ENCODE results near the gene ZNF511. TPM values are rescaled to one million over a fixed set of nuclear protein-coding genes. Genes with fewer than 3 reads are reported as not detected.
"Not testable (repeated sequence)": the region's sequence is repeated elsewhere in the genome, so short reads cannot be mapped to it uniquely, and the experiment has no call there.

The ZNF511 gene
- total and polyA plus RNA-seq, 9 donors, result 22.3 to 43.9 (median 37.3) TPM

GRCh38 chr10:133312769-133313145 is 4.0 kb downstream of the ZNF511 start:
- peaks cover 6% of the 10 kb centered on the region for H3K4me1 ChIP-seq (ENCODE audit: control insufficient read depth, insufficient read depth, low read length)
- no peak overlapping the region for H3K27ac ChIP-seq (ENCODE audit: low read length)
- WGBS (ENCODE audit: insufficient coverage), result 90% methylated on average over 3 of the region's 9 CpGs
- no peak overlapping the region for H3K4me3 ChIP-seq (ENCODE audit: low read length)
- no peak for DNase-seq
- H3K27me3 ChIP-seq (ENCODE audit: control insufficient read depth, insufficient read depth, low read length), result no peaks in the 10 kb centered on the region
- no peaks in the 10 kb centered on the region for H3K9me3 ChIP-seq (replicated peaks; ENCODE audit: control insufficient read depth, low read depth, low read length)
- H3K36me3 ChIP-seq (ENCODE audit: control insufficient read depth, insufficient read depth, low read length), result peaks cover 27% of the 10 kb centered on the region

- Histone ChIP-seq H3K27me3 (ENCODE audit: control insufficient read depth, insufficient read depth, low read length) (no peaks in the 10 kb centered on the region), H3K9me3 (replicated peaks; ENCODE audit: control insufficient read depth, low read depth, low read length) (no peaks in the 10 kb centered on the region), H3K27ac (ENCODE audit: low read length) (no peak overlapping the region), H3K4me1 (ENCODE audit: control insufficient read depth, insufficient read depth, low read length) (peaks cover 3% of the 10 kb centered on the region), H3K36me3 (ENCODE audit: control insufficient read depth, insufficient read depth, low read length) (peaks cover 27% of the 10 kb centered on the region), H3K4me3 (ENCODE audit: low read length) (no peak overlapping the region)
- no peak for DNase-seq
- WGBS (ENCODE audit: insufficient coverage), result 62% methylated on average over 3 of the region's 4 CpGs
These were observed 4.5 kb downstream of the ZNF511 start for GRCh38 chr10:133313192-133313591.

- H3K27ac ChIP-seq (ENCODE audit: low read length), result no peak overlapping the region
- WGBS (ENCODE audit: insufficient coverage), result 82% methylated on average over 11 of the region's 12 CpGs
- H3K36me3 ChIP-seq (ENCODE audit: control insufficient read depth, insufficient read depth, low read length), result peaks cover 23% of the 10 kb centered on the region
- no peak for DNase-seq
- H3K27me3 ChIP-seq (ENCODE audit: control insufficient read depth, insufficient read depth, low read length), result peaks cover 14% of the 10 kb centered on the region
- H3K4me1 ChIP-seq (ENCODE audit: control insufficient read depth, insufficient read depth, low read length), result peaks cover 6% of the 10 kb centered on the region
- H3K4me3 ChIP-seq (ENCODE audit: low read length), result no peak overlapping the region
- no peaks in the 10 kb centered on the region for H3K9me3 ChIP-seq (replicated peaks; ENCODE audit: control insufficient read depth, low read depth, low read length)
These were observed 6.2 kb downstream of the ZNF511 start for GRCh38 chr10:133314911-133315310.

- Histone ChIP-seq H3K36me3 (ENCODE audit: control insufficient read depth, insufficient read depth, low read length) (peaks cover 15% of the 10 kb centered on the region), H3K27me3 (ENCODE audit: control insufficient read depth, insufficient read depth, low read length) (peaks cover 15% of the 10 kb centered on the region), H3K27ac (ENCODE audit: low read length) (no peak overlapping the region), H3K9me3 (replicated peaks; ENCODE audit: control insufficient read depth, low read depth, low read length) (no peaks in the 10 kb centered on the region), H3K4me3 (ENCODE audit: low read length) (no peak overlapping the region), H3K4me1 (ENCODE audit: control insufficient read depth, insufficient read depth, low read length) (peaks cover 6% of the 10 kb centered on the region)
- WGBS (ENCODE audit: insufficient coverage), result 78% methylated on average over 5 of the region's 5 CpGs
- no peak for DNase-seq
These were observed 7.1 kb downstream of the ZNF511 start for GRCh38 chr10:133315847-133316246.

GRCh38 chr10:133316266-133316665 is 7.6 kb downstream of the ZNF511 start:
- WGBS (ENCODE audit: insufficient coverage), result 89% methylated on average over 2 of the region's 9 CpGs
- H3K4me3 ChIP-seq (ENCODE audit: low read length), result no peak overlapping the region
- H3K9me3 ChIP-seq (replicated peaks; ENCODE audit: control insufficient read depth, low read depth, low read length), result no peaks in the 10 kb centered on the region
- H3K27me3 ChIP-seq (ENCODE audit: control insufficient read depth, insufficient read depth, low read length), result peaks cover 16% of the 10 kb centered on the region
- peaks cover 14% of the 10 kb centered on the region for H3K36me3 ChIP-seq (ENCODE audit: control insufficient read depth, insufficient read depth, low read length)
- peaks cover 6% of the 10 kb centered on the region for H3K4me1 ChIP-seq (ENCODE audit: control insufficient read depth, insufficient read depth, low read length)
- DNase-seq, result no peak
- H3K27ac ChIP-seq (ENCODE audit: low read length), result no peak overlapping the region

- no CpG with 5 or more reads among the region's 7 CpGs for WGBS (ENCODE audit: insufficient coverage)
- Histone ChIP-seq H3K36me3 (ENCODE audit: control insufficient read depth, insufficient read depth, low read length) (peaks cover 10% of the 10 kb centered on the region), H3K27ac (ENCODE audit: low read length) (no peak overlapping the region), H3K4me3 (ENCODE audit: low read length) (no peak overlapping the region), H3K9me3 (replicated peaks; ENCODE audit: control insufficient read depth, low read depth, low read length) (no peaks in the 10 kb centered on the region), H3K27me3 (ENCODE audit: control insufficient read depth, insufficient read depth, low read length) (peaks cover 16% of the 10 kb centered on the region), H3K4me1 (ENCODE audit: control insufficient read depth, insufficient read depth, low read length) (peaks cover 6% of the 10 kb centered on the region)
- no peak for DNase-seq
These were observed 8.0 kb downstream of the ZNF511 start for GRCh38 chr10:133316732-133317131.

- WGBS (ENCODE audit: insufficient coverage), result 9% methylated on average over 46 of the region's 51 CpGs
- Histone ChIP-seq H3K27me3 (ENCODE audit: control insufficient read depth, insufficient read depth, low read length) (peaks cover 21% of the 10 kb centered on the region), H3K27ac (ENCODE audit: low read length) (no peak overlapping the region), H3K9me3 (replicated peaks; ENCODE audit: control insufficient read depth, low read depth, low read length) (no peaks in the 10 kb centered on the region), H3K4me3 (ENCODE audit: low read length) (peak overlapping the region; percentile 21), H3K4me1 (ENCODE audit: control insufficient read depth, insufficient read depth, low read length) (peaks cover 6% of the 10 kb centered on the region), H3K36me3 (ENCODE audit: control insufficient read depth, insufficient read depth, low read length) (no peaks in the 10 kb centered on the region)
- no peak for DNase-seq
These were observed 9.9 kb downstream of the ZNF511 start for GRCh38 chr10:133318494-133319127.

- H3K4me3 ChIP-seq (ENCODE audit: low read length); H3K27ac ChIP-seq (ENCODE audit: low read length); DNase-seq; H3K36me3 ChIP-seq (ENCODE audit: control insufficient read depth, insufficient read depth, low read length); H3K9me3 ChIP-seq (replicated peaks; ENCODE audit: control insufficient read depth, low read depth, low read length): not testable (repeated sequence)
- peaks cover 32% of the 10 kb centered on the region for H3K27me3 ChIP-seq (ENCODE audit: control insufficient read depth, insufficient read depth, low read length)
- 100% methylated on average over 2 of the region's 6 CpGs for WGBS (ENCODE audit: insufficient coverage)
- H3K4me1 ChIP-seq (ENCODE audit: control insufficient read depth, insufficient read depth, low read length), result peaks cover 19% of the 10 kb centered on the region
These were observed 12.2 kb downstream of the ZNF511 start for GRCh38 chr10:133320852-133321422.

GRCh38 chr10:133322064-133322709 is 13.5 kb downstream of the ZNF511 start:
- Histone ChIP-seq H3K4me1 (ENCODE audit: control insufficient read depth, insufficient read depth, low read length) (peaks cover 22% of the 10 kb centered on the region), H3K27me3 (ENCODE audit: control insufficient read depth, insufficient read depth, low read length) (peaks cover 45% of the 10 kb centered on the region)
- H3K9me3 ChIP-seq (replicated peaks; ENCODE audit: control insufficient read depth, low read depth, low read length); DNase-seq; H3K36me3 ChIP-seq (ENCODE audit: control insufficient read depth, insufficient read depth, low read length); H3K27ac ChIP-seq (ENCODE audit: low read length); H3K4me3 ChIP-seq (ENCODE audit: low read length): not testable (repeated sequence)
- WGBS (ENCODE audit: insufficient coverage), result 80% methylated on average over 1 of the region's 14 CpGs

- H3K27me3 ChIP-seq (ENCODE audit: control insufficient read depth, insufficient read depth, low read length), result peaks cover 56% of the 10 kb centered on the region
- H3K4me1 ChIP-seq (ENCODE audit: control insufficient read depth, insufficient read depth, low read length), result peaks cover 21% of the 10 kb centered on the region
- no peaks in the 10 kb centered on the region for H3K9me3 ChIP-seq (replicated peaks; ENCODE audit: control insufficient read depth, low read depth, low read length)
- no peak overlapping the region for H3K4me3 ChIP-seq (ENCODE audit: low read length)
- 14% methylated on average over 3 of the region's 13 CpGs for WGBS (ENCODE audit: insufficient coverage)
- H3K36me3 ChIP-seq (ENCODE audit: control insufficient read depth, insufficient read depth, low read length), result no peaks in the 10 kb centered on the region
- DNase-seq, result peak; percentile 41
- no peak overlapping the region for H3K27ac ChIP-seq (ENCODE audit: low read length)
These were observed 15.6 kb downstream of the ZNF511 start for GRCh38 chr10:133324198-133324792.
